ENCODE measurements around the gene HOXC4. TPM values are rescaled to one million over a fixed set of nuclear protein-coding genes. Genes with fewer than 3 reads are reported as not detected.
A peak's percentile ranks its signal among the peaks of the same experiment; 100 is the strongest.

The HOXC4 gene
- total RNA-seq, 1 donor from 2014 or later = not detected

- intact Hi-C loops (cut with DNase I) = no loop called here
- DNase-seq (no peak), ATAC-seq (ENCODE audit: poor library complexity) (no peak)
Measured at GRCh38 chr12:54025499-54026405, 27.9 kb upstream of the HOXC4 start.

DNA sequence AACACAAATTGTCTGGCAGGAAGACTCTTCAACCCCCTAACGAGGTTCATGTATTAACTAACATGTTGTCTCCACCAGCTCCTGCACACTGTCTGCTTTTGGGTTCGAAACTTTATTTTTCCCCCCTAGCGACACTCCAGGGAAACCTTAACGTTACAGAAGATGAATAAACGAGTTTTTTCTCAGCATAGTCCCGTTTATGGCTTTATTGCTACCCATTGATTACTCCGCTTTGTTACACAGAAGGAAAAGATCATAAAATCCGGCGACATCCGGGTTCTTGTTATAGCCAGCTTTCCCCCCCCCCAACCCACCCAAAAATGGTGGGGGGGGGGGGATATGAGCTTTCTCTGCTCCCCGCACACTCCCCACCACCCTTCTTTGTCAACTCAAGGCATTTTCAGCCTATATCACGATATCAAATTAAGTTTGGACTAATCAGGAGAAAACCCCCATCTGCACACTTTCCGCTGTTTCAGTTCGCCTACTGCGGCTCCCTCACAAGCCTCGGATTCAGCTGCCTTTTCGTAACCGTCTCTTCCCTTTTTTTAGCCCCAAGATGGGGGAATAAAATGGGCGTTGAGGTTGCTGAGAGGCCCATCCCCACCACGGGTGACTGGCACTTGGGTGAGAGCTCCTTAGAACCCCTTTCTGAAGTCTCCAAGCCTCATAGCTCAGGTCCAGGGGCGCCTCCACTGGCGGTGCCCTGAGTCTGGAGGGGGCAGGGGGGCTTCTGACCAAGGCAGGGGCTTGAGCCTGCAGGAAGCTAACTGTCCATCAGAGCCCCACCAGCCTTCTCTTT is 26.8 kb upstream of the HOXC4 start:
- ATAC-seq (ENCODE audit: poor library complexity) (no peak), DNase-seq (no peak)
- intact Hi-C loops (cut with DNase I) = no loop called here

- intact Hi-C loops (cut with DNase I) = no loop called here
- DNase-seq (no peak), ATAC-seq (ENCODE audit: poor library complexity) (no peak)
Measured at GRCh38 chr12:54027442-54027786, 26.2 kb upstream of the HOXC4 start.

GRCh38 chr12:54028314-54029201 is 25.1 kb upstream of the HOXC4 start, which contains the start of gene HOXC6:
Gene HOXC6 (plus strand): TSS chr12:54028440. CDS start chr12:54028522, 82 bp downstream.
- no peak for ATAC-seq (ENCODE audit: poor library complexity)
- intact Hi-C loops (cut with DNase I) = no loop called here
- no peak for DNase-seq

- intact Hi-C loops (cut with DNase I) = no loop called here
- no peak for ATAC-seq (ENCODE audit: poor library complexity)
- no peak for DNase-seq
Measured at GRCh38 chr12:54029529-54030441, 23.9 kb upstream of the HOXC4 start.

DNA sequence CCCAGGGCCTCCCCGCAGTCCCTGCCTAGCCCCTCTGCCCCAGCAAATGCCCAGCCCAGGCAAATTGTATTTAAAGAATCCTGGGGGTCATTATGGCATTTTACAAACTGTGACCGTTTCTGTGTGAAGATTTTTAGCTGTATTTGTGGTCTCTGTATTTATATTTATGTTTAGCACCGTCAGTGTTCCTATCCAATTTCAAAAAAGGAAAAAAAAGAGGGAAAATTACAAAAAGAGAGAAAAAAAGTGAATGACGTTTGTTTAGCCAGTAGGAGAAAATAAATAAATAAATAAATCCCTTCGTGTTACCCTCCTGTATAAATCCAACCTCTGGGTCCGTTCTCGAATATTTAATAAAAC is 23.2 kb upstream of the HOXC4 start:
- intact Hi-C loops (cut with DNase I) = no loop called here
- DNase-seq = no peak

DNA sequence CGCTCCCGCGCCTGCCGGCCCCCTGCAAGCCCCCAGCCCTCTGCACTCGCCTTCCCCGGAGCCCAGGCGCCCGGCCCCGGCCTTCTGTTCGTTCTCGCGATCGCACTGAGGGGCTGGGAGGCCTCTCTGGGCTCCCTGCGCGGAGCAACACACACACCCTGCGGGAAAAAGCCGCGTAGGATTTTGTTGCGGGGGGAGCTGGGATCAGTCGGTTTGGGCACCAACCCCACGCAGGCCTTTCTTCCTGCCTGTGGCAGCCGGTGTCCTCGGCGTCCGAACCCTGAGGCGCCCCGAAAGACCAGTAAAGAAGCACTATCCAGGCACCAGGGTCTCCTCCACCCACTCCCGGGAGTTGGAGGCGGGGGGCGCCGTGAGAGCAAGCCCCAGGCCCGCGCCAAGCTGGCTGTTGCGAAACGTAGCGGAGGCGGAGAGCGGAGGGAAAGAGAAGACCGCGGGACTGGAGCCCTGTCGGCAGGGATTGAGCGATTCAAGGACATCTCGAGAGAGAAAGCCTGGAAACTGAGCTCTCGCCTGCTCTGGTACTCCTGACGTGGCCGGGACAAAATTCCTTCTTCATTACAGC is 22.7 kb upstream of the HOXC4 start:
- DNase-seq = no peak
- no peak for ATAC-seq (ENCODE audit: poor library complexity)
- intact Hi-C loops (cut with DNase I) = no loop called here

More for the DNA sequence above, 23.2 kb upstream of the HOXC4 start:
- ATAC-seq (ENCODE audit: poor library complexity) = no peak

DNA sequence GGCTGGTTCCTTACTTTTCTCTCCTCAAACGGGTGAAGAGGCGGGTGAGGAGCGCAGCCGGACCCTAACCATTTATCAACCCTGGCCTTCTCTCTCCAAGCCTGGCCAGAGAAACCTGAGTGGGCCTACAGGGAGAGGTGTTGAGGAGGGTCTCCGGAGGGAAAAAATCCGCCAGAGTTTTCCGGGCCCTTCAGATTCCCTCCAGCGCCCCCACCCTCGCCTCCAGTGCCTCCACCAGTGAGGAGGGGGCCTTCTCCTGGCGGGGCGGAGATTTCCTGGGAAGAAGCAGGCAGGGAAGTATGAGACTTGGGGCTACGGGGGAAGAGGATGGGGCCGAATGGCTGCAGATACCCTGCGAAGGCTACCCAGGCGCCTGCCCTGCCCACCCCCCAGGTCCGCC is 22.2 kb upstream of the HOXC4 start:
- intact Hi-C loops (cut with DNase I) = no loop called here
- ATAC-seq (ENCODE audit: poor library complexity) = no peak
- no peak for DNase-seq

DNA sequence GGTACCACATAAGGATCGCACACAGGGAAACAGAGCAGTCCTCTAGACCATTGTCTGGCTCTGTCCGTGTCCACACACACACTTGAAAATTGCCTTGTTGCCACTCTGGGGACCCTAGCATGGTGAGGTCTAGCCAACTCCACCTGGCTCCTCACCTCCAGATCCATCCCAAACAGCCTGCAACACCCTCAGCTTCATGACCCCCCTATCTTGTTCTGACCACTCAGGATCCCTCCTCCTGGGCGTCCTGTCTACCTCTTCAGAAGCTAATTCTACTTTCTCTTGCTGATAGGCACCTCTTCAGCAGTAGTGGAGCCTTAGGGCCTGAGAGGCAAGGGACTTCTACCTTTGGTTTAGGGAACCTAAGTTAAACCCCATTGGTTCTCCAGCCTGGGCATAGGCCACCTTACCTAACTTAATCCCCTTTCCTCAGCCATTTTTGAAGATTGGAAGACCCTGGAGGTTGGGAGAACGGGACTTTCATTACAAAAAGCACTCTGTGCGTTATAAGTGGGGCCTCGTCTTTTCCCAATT is 21.5 kb upstream of the HOXC4 start:
- intact Hi-C loops (cut with DNase I) = no loop called here
- DNase-seq (no peak), ATAC-seq (ENCODE audit: poor library complexity) (no peak)

DNA sequence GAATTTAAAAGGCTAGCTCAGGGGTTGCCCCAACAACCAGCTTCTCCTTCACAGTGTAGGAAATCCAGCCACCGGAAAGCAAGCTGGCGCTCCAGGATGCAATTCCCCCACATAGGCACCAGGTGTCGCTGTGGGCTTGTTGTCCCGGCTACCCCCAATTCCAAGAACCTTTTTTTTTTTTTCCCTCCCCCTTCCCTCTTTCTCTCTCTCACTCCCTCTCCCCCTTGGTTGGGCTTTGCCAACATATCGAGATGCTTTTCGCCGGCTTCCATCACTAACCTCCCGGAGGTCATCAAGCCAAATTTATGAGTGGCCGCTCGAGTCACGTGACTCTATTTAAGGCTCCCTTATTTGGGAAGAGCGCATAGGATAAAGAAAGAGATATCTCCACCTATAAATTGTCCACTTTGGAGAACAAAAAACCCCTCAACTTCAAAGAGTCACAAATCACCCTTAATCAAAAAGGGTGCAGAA is 21.0 kb upstream of the HOXC4 start, which contains the start of gene HOXC5:
HOXC5 (plus strand) TSS at position 424 of the 474 bp plus-strand sequence. CDS start 73 bp downstream, outside the sequence.
- ATAC-seq (ENCODE audit: poor library complexity) (peak; percentile 56), DNase-seq (peak; percentile 68)
- intact Hi-C loops (cut with DNase I) = no loop called here

DNA sequence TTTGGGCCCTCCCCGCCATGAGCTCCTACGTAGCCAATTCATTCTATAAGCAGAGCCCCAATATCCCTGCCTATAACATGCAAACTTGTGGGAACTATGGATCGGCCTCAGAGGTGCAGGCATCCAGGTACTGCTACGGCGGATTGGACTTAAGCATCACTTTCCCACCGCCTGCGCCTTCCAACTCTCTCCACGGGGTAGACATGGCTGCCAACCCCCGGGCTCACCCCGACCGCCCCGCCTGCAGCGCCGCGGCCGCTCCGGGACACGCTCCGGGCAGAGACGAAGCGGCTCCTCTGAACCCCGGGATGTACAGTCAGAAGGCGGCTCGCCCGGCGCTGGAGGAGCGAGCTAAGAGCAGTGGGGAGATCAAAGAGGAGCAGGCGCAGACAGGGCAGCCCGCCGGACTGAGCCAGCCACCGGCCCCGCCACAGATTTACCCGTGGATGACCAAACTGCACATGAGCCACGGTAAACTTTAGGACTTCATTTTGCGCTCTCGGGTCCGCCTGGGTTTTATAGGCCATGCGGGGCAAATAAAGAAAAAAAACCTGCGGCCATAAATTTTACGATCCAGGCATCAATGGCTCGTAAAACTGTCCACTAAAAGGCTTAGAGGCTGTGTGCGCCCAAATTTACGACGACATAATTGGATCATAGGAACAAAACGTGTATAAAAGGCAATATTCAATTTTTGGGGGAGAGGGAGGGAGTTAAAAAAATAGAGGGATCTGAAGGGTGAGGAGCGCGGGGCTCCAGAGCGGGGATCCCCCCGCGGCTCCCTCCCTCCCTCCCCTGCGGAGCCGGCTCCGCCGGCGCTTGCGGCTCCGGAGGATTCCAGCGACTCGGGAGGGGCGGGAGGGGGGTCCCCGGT is 20.3 kb upstream of the HOXC4 start:
- DNase-seq (no peak), ATAC-seq (ENCODE audit: poor library complexity) (peak; percentile 35)
- intact Hi-C loops (cut with DNase I) = no loop called here

- intact Hi-C loops (cut with DNase I) = no loop called here
- peak; percentile 47 for ATAC-seq (ENCODE audit: poor library complexity)
Measured at GRCh38 chr12:54033980-54034784, 19.5 kb upstream of the HOXC4 start.

GRCh38 chr12:54034785-54035310 is 18.8 kb upstream of the HOXC4 start:
- no peak for ATAC-seq (ENCODE audit: poor library complexity)
- no peak for DNase-seq
- intact Hi-C loops (cut with DNase I) = no loop called here

More at GRCh38 chr12:54033980-54034784, 19.5 kb upstream of the HOXC4 start:
- DNase-seq = no peak

- intact Hi-C loops (cut with DNase I) = no loop called here
- DNase-seq (no peak), ATAC-seq (ENCODE audit: poor library complexity) (no peak)
Measured at GRCh38 chr12:54035568-54036264, 17.9 kb upstream of the HOXC4 start.

All from Right ventricle myocardium superior (tissue), 1 donor.